Measurements from ENCODE around the gene GALNT11. TPM values are rescaled to one million over a fixed set of nuclear protein-coding genes. Genes with fewer than 3 reads are reported as not detected.
"Not testable (repeated sequence)": the region's sequence is repeated elsewhere in the genome, so short reads cannot be mapped to it uniquely, and the experiment has no call there.

Gene GALNT11
- total RNA-seq, 2 experiments from 2014 or later = 22.4 to 22.8 TPM

DNA sequence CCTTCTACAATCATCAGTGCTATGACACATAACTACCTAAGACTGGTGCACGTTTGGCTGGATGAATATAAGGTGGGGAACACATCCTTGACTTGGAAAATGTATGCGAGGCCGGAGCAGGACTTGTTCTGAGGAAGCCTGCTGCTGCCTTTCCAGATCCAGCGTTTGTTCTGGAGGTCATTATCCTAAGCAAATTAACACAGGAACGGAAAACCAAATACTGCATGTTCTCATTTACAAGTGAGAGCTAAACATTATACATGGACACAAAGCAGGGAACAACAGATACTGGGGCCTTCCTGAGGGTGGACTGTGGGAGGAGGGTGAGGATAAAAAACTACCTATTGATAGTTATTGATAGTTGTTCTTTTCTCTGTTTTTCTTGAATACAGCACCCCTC, 10.8 kb upstream of the GALNT11 start:
- Mint-ChIP-seq H3K27ac (no peak overlapping the region), H3K36me3 (ENCODE audit: low read depth) (no peaks in the 10 kb centered on the region), H3K4me3 (no peak overlapping the region), H3K4me1 (ENCODE audit: low read depth) (no peaks in the 10 kb centered on the region), H3K9me3 (peaks cover 4% of the 10 kb centered on the region), H3K27me3 (peaks cover 1% of the 10 kb centered on the region)
- ATAC-seq (no peak), DNase-seq (no peak)
- intact Hi-C loops (cut with micrococcal nuclease) = no loop called here
- TF ChIP-seq, protein P1, sequence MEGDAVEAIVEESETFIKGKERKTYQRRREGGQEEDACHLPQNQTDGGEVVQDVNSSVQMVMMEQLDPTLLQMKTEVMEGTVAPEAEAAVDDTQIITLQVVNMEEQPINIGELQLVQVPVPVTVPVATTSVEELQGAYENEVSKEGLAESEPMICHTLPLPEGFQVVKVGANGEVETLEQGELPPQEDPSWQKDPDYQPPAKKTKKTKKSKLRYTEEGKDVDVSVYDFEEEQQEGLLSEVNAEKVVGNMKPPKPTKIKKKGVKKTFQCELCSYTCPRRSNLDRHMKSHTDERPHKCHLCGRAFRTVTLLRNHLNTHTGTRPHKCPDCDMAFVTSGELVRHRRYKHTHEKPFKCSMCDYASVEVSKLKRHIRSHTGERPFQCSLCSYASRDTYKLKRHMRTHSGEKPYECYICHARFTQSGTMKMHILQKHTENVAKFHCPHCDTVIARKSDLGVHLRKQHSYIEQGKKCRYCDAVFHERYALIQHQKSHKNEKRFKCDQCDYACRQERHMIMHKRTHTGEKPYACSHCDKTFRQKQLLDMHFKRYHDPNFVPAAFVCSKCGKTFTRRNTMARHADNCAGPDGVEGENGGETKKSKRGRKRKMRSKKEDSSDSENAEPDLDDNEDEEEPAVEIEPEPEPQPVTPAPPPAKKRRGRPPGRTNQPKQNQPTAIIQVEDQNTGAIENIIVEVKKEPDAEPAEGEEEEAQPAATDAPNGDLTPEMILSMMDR (IDR thresholded peaks at IDR 0.05) = no peak
- ChIA-PET POLR2A (no interaction called here), CTCF (no interaction called here)

- Mint-ChIP-seq H3K9me3 (peaks cover 4% of the 10 kb centered on the region), H3K4me1 (ENCODE audit: low read depth) (no peaks in the 10 kb centered on the region), H3K27me3 (peaks cover 1% of the 10 kb centered on the region), H3K36me3 (ENCODE audit: low read depth) (no peaks in the 10 kb centered on the region), H3K4me3 (no peak overlapping the region), H3K27ac (no peak overlapping the region)
- POLR2A ChIA-PET = interaction anchor here (0.5 to 2.5 kb wide), 4 partner anchors 10 to 342 kb away, joined by 3 to 7 read pairs (median 4); partner anchors contain the start of gene GALNT11
- CTCF ChIA-PET = interaction anchor here (0.8 kb wide), 1 partner anchor 9 kb away, joined by 3 read pairs; the partner anchor contains the start of gene GALNT11
- DNase-seq = no peak
- TF ChIP-seq, protein P1 (IDR thresholded peaks at IDR 0.05) = no peak
- no peak for ATAC-seq
- intact Hi-C loops (cut with micrococcal nuclease) = no loop called here
Observed at GRCh38 chr7:152015600-152015999, 9.9 kb upstream of the GALNT11 start.

DNA sequence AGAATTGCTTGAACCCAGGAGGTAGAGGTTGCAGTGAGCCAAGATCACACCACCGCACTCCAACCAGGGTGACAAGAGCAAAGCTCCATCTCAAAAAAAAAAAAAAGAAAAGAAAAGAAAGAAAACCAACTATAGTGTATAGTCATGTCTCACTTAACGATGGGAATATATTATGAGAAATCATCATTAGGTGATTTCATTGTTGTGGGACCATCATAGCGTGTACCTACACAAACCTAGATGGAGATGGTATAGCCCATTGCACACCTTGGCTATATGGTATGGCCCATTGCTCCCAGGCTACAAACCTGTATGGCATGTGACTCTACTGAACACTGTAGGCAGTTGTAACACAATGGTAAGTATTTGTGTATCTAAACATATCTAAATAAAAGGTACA, 8.5 kb upstream of the GALNT11 start:
- TF ChIP-seq, protein P1 (IDR thresholded peaks at IDR 0.05) = no peak
- Mint-ChIP-seq H3K27me3 (no peaks in the 10 kb centered on the region), H3K36me3 (ENCODE audit: low read depth) (no peaks in the 10 kb centered on the region), H3K27ac (no peak overlapping the region), H3K4me3 (no peak overlapping the region), H3K9me3 (peaks cover 4% of the 10 kb centered on the region), H3K4me1 (ENCODE audit: low read depth) (no peaks in the 10 kb centered on the region)
- ChIA-PET POLR2A (interaction anchor here (2.5 kb wide), 1 partner anchor 11 kb away, joined by 7 read pairs; no protein-coding TSS in a partner anchor), CTCF (no interaction called here)
- no peak for DNase-seq
- intact Hi-C loops (cut with micrococcal nuclease) = no loop called here
- ATAC-seq = no peak

- H3K4me3 Mint-ChIP-seq; H3K9me3 Mint-ChIP-seq; H3K27ac Mint-ChIP-seq; DNase-seq; CTCF ChIA-PET; H3K27me3 Mint-ChIP-seq; intact Hi-C loops (cut with micrococcal nuclease); ATAC-seq; H3K36me3 Mint-ChIP-seq (ENCODE audit: low read depth); H3K4me1 Mint-ChIP-seq (ENCODE audit: low read depth): not testable (repeated sequence)
- POLR2A ChIA-PET = interaction anchor here (2.5 kb wide), 1 partner anchor 11 kb away, joined by 7 read pairs; no protein-coding TSS in a partner anchor
Observed at GRCh38 chr7:152017683-152018082, 7.8 kb upstream of the GALNT11 start.

DNA sequence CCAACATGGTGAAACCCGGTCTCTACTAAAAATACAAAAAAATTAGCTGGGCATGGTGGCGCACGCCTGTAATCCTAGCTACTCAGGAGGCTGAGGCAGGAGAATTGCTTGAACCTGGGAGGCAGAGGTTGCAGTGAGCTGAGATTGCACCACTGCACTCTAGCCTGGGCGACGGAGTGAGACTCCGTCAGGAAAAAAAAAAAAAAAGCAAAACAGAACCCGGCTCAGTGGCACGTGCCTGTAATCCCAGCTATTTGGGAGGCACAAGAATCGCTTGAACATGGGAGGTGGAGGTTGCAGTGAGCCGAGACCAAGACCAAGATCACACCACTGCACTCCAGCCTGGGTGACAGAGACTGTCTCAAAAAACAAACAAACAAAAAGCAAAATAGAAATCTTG, 3.7 kb upstream of the GALNT11 start:
- DNase-seq; H3K4me3 Mint-ChIP-seq; ATAC-seq; H3K9me3 Mint-ChIP-seq; CTCF ChIA-PET; H3K27me3 Mint-ChIP-seq; intact Hi-C loops (cut with micrococcal nuclease); H3K36me3 Mint-ChIP-seq (ENCODE audit: low read depth); H3K27ac Mint-ChIP-seq; POLR2A ChIA-PET: not testable (repeated sequence)
- H3K4me1 Mint-ChIP-seq (ENCODE audit: low read depth) = peaks cover 15% of the 10 kb centered on the region

DNA sequence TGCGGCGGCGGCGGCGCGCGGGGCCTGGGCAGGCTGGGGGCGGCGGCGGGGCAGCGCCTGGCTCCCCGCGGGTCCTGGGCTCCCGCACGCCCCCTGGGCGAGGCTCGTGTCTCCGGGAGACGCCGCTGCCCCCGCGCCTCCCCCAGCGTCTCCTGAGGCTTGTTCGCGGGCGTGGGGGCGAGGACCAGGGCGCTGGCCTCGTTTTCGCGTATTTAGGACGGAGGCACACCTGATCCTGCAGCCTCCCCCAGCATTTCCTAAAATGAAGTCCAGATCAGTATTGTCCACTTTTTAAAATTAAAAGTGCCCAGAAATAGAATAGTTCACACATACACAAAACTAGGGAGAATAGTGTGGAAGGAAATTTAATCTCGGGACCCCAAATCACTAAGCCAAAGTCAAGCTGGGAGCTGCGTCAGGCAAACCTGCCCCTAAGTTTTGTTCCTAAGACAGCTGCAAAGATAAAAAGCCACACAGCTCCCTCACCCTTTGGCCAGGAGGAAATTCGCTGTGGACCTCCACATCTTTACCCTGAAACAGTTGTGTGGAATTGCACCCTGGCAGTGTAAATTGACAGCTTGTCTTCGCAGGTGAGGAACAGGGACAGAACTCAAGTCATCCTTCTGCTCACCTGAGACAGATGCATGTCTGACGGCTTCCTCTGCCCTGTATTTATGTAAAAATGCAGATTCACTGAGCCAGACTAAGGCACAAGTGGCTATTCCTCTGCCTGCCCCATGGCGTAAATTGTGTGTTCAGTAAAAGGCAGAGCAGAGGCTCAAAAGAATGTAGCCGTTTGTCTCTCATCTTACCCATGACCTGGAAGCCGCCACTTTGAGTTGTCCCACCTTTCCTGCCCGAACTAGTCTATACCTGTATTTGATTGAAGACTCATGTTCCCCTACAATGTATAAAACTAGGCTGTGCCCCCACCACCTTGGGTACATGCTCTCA, 740 bp downstream of the GALNT11 start:
- ChIA-PET CTCF (no interaction called here), POLR2A (interaction anchor here (0.6 to 1.6 kb wide), 4 partner anchors 10 to 126 kb away, joined by 3 read pairs; no protein-coding TSS in a partner anchor)
- H3K27ac Mint-ChIP-seq = peak overlapping the region; percentile 84
- H3K4me3 Mint-ChIP-seq = peak overlapping the region; percentile 81
- H3K4me1 Mint-ChIP-seq (ENCODE audit: low read depth) = peaks cover 45% of the 10 kb centered on the region
- peaks cover 31% of the 10 kb centered on the region for H3K36me3 Mint-ChIP-seq (ENCODE audit: low read depth)
- DNase-seq (peak; percentile 11), ATAC-seq (no peak)
- TF ChIP-seq, protein P1 (IDR thresholded peaks at IDR 0.05) = peak; percentile 30
- no peaks in the 10 kb centered on the region for H3K27me3 Mint-ChIP-seq
- intact Hi-C loops (cut with micrococcal nuclease) = no loop called here
- peaks cover 2% of the 10 kb centered on the region for H3K9me3 Mint-ChIP-seq

DNA sequence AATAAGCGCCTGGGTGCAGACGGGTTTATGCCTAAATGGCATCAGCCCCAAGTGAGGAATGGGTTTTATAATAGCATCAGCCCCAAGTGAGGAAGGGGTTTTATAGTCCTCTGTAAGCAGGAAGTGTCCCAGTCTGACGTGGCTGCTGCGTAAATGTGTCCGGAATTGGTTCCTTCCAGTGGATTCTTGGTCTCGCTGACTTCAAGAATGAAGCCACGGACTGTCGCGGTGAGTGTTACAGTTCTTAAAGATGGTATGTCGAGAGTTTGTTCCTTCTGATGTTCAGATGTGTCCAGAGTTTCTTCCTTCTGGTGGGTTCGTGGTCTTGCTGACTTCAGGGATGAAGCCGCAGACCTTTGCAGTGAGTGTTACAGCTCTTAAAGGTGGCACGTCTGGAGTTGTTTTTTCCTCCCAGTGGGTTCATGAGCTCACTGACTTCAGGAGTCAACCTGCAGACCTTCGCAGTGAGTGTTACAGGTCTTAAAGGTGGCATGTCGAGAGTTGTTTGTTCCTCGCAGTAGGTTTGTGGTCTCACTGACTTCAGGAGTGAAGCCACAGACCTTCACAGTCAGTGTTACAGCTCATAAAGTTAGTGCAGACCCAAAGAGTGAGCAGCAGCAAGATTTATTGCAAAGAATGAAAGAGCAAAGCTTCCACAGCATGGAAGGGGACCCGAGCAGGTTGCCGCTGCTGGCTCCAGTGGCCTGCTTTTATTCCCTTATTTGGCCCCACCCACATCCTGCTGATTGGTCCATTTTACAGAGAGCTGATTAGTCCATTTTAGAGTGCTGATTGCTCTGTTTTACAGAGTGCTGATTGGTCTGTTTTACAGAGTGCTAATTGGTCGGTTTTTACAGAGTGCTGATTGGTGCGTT, 2.3 kb downstream of the GALNT11 start:
- Mint-ChIP-seq H3K4me1 (ENCODE audit: low read depth) (peaks cover 45% of the 10 kb centered on the region), H3K4me3 (peak overlapping the region; percentile 81), H3K36me3 (ENCODE audit: low read depth) (peaks cover 38% of the 10 kb centered on the region), H3K27ac (peak overlapping the region; percentile 80)
- ChIA-PET CTCF (interaction anchor here (0.8 kb wide), 1 partner anchor 151 kb away, joined by 3 read pairs; the partner anchor contains the start of gene PRKAG2), POLR2A (interaction anchor here (0.9 to 1.8 kb wide), 3 partner anchors 11 to 258 kb away, joined by 3 to 7 read pairs (median 3); no protein-coding TSS in a partner anchor)
- intact Hi-C loops (cut with micrococcal nuclease); H3K9me3 Mint-ChIP-seq; H3K27me3 Mint-ChIP-seq: not testable (repeated sequence)
- ATAC-seq = peak; percentile 25
- peak; percentile 70 for DNase-seq
